ENCODE data around the gene CCDC93. TPM values are rescaled to one million over a fixed set of nuclear protein-coding genes. Genes with fewer than 3 reads are reported as not detected.

Gene CCDC93
- total and polyA plus RNA-seq, 2 of the 4 experiments (the other 2 are of a cell fraction): 8.1 to 17.2 TPM

- no peak for DNase-seq
- Histone ChIP-seq H2AK5ac (ENCODE audit: low read depth, low read length) (no peak overlapping the region), H2BK20ac (ENCODE audit: low read depth, low read length) (no peak overlapping the region), H2BK120ac (ENCODE audit: low read depth, low read length) (no peak overlapping the region), H3K18ac (ENCODE audit: low read depth, low read length) (no peak overlapping the region), H3K14ac (replicated peaks; ENCODE audit: low read depth, low read length) (no peak overlapping the region), H3K4me3 (ENCODE audit: insufficient read depth, low read depth, low read length) (no peak overlapping the region), H3K9me3 (ENCODE audit: control insufficient read depth, insufficient read depth, low read length) (no peaks in the 10 kb centered on the region), H3K9me1 (ENCODE audit: insufficient read depth, low read length) (no peaks in the 10 kb centered on the region), H3K36me3 (ENCODE audit: control insufficient read depth, insufficient read depth, low read length) (peaks cover 39% of the 10 kb centered on the region), H3K27ac (ENCODE audit: insufficient read depth, low read length) (no peak overlapping the region), H3K23ac (ENCODE audit: low read depth, low read length) (no peak overlapping the region), H3K9ac (ENCODE audit: low read depth, low read length) (no peak overlapping the region), H3K79me1 (ENCODE audit: low read depth in 1 of 2, low read length in 2 of 2) (no peaks in the 10 kb centered on the region; a peak in 1 of 4 replicates), H3K4me1 (ENCODE audit: control insufficient read depth, insufficient read depth, low read length) (no peaks in the 10 kb centered on the region), H3K56ac (ENCODE audit: extremely low read depth, insufficient read depth, low read length) (no peak overlapping the region), H4K20me1 (ENCODE audit: insufficient read depth, low read length) (no peaks in the 10 kb centered on the region; the same call in 1 of the 2 replicates), H2BK5ac (ENCODE audit: low read depth, low read length, poor library complexity, severe bottlenecking) (no peak overlapping the region), H3K4ac (ENCODE audit: low read depth, low read length) (no peak overlapping the region), H3K27me3 (ENCODE audit: control insufficient read depth, insufficient read depth, low read length) (no peaks in the 10 kb centered on the region), H4K91ac (ENCODE audit: insufficient read depth, low read depth, low read length) (no peak overlapping the region), H3K4me2 (ENCODE audit: low read depth, low read length) (no peak overlapping the region), H2AFZ (replicated peaks; ENCODE audit: low read length, poor library complexity) (no peak overlapping the region), H2BK15ac (ENCODE audit: low read depth, low read length) (no peak overlapping the region), H4K5ac (ENCODE audit: low read depth, low read length) (no peak overlapping the region), H4K8ac (ENCODE audit: low read depth in 2 of 2, low read length in 2 of 2) (no peak overlapping the region), H2AK9ac (replicated peaks; ENCODE audit: low read depth, low read length, poor library complexity) (no peak overlapping the region)
- POLR2A ChIA-PET (ENCODE audit: unreplicated experiment): no interaction called here
- intact Hi-C loops (cut with micrococcal nuclease): no loop called here
- no peak for ATAC-seq (ENCODE audit: low read depth)
- WGBS, 2 experiments (ENCODE audit: extremely low coverage in 2 of 2, insufficient read length in 1 of 2): 100% methylated on average over 6 of the region's 7 CpGs; no CpG with 5 or more reads in 1 of the 2 experiments
- in situ Hi-C loops (cut with MboI; ENCODE audit: low sequenced_read_pairs): no loop called here
- dilution Hi-C loops (cut with HindIII; ENCODE audit: low sequenced_read_pairs, unreplicated experiment): no loop called here
- BruUV-seq (replicated peaks): no TSS peak
- TF ChIP-seq BHLHE40 (IDR thresholded peaks at IDR 0.05; ENCODE audit: low read depth, low read length) (no peak), ELK1 (IDR thresholded peaks at IDR 0.05; ENCODE audit: borderline replicate concordance, low read depth, low read length) (no peak), CTCF (conservative IDR thresholded peaks at IDR 0.05; ENCODE audit: low read depth, low read length) (no peak), MXI1 (IDR thresholded peaks at IDR 0.05; ENCODE audit: borderline replicate concordance, low read depth, low read length) (no peak), SMC3 (IDR thresholded peaks at IDR 0.05; ENCODE audit: low read depth, low read length) (no peak), USF2 (IDR thresholded peaks at IDR 0.05; ENCODE audit: low read depth, low read length) (no peak), CEBPB (IDR thresholded peaks at IDR 0.05; ENCODE audit: low read depth, low read length) (no peak)
- CTCF ChIA-PET: interaction anchor here (0.7 kb wide), 1 partner anchor 13 kb away, joined by 4 read pairs; no protein-coding TSS in a partner anchor
Measured at GRCh38 chr2:117918608-117919007, 95.3 kb downstream of the CCDC93 start.

All from IMR-90 (cell line).